ENCODE data around the gene TSPYL1. TPM values are rescaled to one million over a fixed set of nuclear protein-coding genes. Genes with fewer than 3 reads are reported as not detected.

Gene TSPYL1
- total RNA-seq (2021; ENCODE audit: unreplicated experiment): 70.3 TPM
- polyA plus RNA-seq (2012): 37.3 and 38.5 TPM in 2 replicates
- percentile 97 among the genes with signal in this experiment for Bru-seq, nascent RNA
- percentile 100 among the genes with signal in this experiment for BruChase-seq, experiment 1, labeled RNA remaining after a 6-hour chase
- BruChase-seq, experiment 2, labeled RNA remaining after a 2-hour chase: percentile 100 among the genes with signal in this experiment
- long read RNA-seq, transcript TSPYL1-201 (1 exons, 3,326 nt): major isoform, 160 of 165 reads
- long read RNA-seq, partial matches to known transcripts: 0 of 165 reads
- long read RNA-seq, other reads (novel, unspliced or antisense): 5 of 165 reads

DNA sequence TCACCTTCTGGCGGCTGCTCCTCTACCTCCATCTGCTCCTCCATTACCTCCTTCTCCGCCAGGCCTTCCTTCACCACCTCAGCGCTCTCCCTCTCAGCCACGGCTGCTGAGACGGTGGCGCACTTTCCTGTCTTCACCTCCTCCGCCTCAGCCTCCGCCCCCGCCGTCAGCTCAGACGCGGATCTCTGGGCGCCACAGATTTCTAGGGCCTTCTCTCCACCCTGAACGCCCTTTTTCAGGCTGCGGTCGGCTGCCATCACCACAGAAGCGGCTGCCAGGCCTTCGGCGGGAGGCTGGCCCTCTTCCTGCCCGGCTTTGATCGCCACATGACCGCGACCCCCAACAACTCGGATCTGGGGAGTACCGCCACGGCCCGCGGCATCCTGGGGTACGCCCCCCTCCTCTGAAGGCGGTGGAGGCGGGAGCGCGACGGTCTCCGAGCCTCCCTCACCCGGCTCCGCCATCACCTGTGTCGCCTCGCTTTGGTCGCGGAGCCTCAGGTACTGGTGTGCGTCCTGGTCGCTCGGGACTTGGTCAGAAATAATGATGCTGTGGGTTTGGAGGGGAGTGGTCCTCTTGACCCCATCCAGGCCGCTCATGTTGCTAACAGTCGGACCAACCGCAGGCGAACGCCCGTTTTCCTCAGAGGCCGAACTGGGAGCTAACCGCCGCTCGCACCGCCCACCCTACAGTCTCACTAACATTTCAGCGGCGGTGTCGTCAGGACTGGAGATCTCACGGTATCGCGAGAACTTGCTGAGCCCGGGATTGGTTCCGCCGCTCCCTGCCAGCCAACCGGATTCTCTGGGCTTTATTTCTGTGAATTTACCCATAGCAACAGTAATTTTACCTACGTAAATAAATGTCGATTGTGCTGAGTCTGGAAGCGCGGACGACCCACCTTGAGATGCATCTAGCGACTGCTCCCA lies at the start of gene TSPYL1:
Gene TSPYL1 (minus strand): TSS at position 699 of the 929 bp plus-strand sequence. CDS start 100 bp downstream, at position 599.
- no peaks in the 10 kb centered on the region for H4K20me1 ChIP-seq (ENCODE audit: insufficient read depth)
- peak within 1 kb of the TSS; percentile 88 for H3K4me2 ChIP-seq (ENCODE audit: low read length)
- peak within 1 kb of the TSS; percentile 92 to 95 for H3K4me3 ChIP-seq (replicated peaks in 1 of 2; ENCODE audit: low read depth in 1 of 2, low read length in 2 of 2)
- ATAC-seq (peak; percentile 98), DNase-seq (ENCODE audit: low read depth, low spot score) (peak; percentile 92)
- no peaks in the 10 kb centered on the region for H3K9me2 ChIP-seq (ENCODE audit: insufficient read depth)
- peaks cover 45% of the 10 kb centered on the region for H3K79me2 ChIP-seq (ENCODE audit: insufficient read depth, low read length)
- CTCF ChIA-PET: interaction anchor here (1.0 to 1.8 kb wide), 3 partner anchors 8 to 284 kb away, joined by 3 to 12 read pairs (median 3); no protein-coding TSS in a partner anchor
- peaks cover 0 to 12% of the 10 kb centered on the region in 2 experiments; a peak in 2 of 4 replicates for H3K36me3 ChIP-seq (ENCODE audit: control insufficient read depth in 1 of 2, insufficient read depth in 2 of 2, low read length in 2 of 2)
- TSS peak; percentile 67 for BruUV-seq (replicated peaks)
- peak within 1 kb of the TSS; percentile 93 for H3K9ac ChIP-seq (ENCODE audit: low read length)
- intact Hi-C loops (cut with micrococcal nuclease): no loop called here
- RAD21 ChIA-PET (ENCODE audit: low non-redundant PET in 1 of 2, low total read pairs in 2 of 2, uncharacterized antibody in 2 of 2, unreplicated experiment in 2 of 2): interaction anchor here in 1 of 2 experiments (0.6 kb wide), 1 partner anchor 63 kb away, joined by 3 read pairs; no protein-coding TSS in a partner anchor
- no peaks in the 10 kb centered on the region for H3K9me3 ChIP-seq (ENCODE audit: control insufficient read depth in 1 of 2, insufficient read depth in 1 of 2, low read depth in 1 of 2, low read length in 2 of 2)
- H2AFZ ChIP-seq (ENCODE audit: low read depth, low read length, poor library complexity, severe bottlenecking): peak within 1 kb of the TSS; percentile 87
- H3K27ac ChIP-seq (ENCODE audit: low read depth, low read length): peak within 1 kb of the TSS; percentile 85
- POLR2A ChIA-PET: interaction anchor here (0.7 to 1.5 kb wide), 4 partner anchors 8 to 292 kb away, joined by 3 to 4 read pairs (median 3); partner anchors contain the start of genes RWDD1 and TSPYL4
- peaks cover 6 to 17% of the 10 kb centered on the region in 2 experiments for H3K4me1 ChIP-seq (ENCODE audit: control insufficient read depth in 1 of 2, insufficient read depth in 2 of 2, low read length in 2 of 2)
- H3K27me3 ChIP-seq (ENCODE audit: insufficient read depth, low read length): no peaks in the 10 kb centered on the region
- TF ChIP-seq POLR2A (IDR thresholded peaks at IDR 0.05; ENCODE audit: borderline replicate concordance, extremely low read depth, insufficient read depth, insufficient read length): peak; percentile 27
- TF ChIP-seq ZNF274 (IDR thresholded peaks at IDR 0.05; ENCODE audit: low read depth, low read length): no peak
- peak; percentile 67 for TF ChIP-seq EGR1 (IDR thresholded peaks at IDR 0.05; ENCODE audit: low read depth)
- TF ChIP-seq SP1 (IDR thresholded peaks at IDR 0.05; ENCODE audit: low read depth): peak; percentile 74
- TF ChIP-seq, protein P1, sequence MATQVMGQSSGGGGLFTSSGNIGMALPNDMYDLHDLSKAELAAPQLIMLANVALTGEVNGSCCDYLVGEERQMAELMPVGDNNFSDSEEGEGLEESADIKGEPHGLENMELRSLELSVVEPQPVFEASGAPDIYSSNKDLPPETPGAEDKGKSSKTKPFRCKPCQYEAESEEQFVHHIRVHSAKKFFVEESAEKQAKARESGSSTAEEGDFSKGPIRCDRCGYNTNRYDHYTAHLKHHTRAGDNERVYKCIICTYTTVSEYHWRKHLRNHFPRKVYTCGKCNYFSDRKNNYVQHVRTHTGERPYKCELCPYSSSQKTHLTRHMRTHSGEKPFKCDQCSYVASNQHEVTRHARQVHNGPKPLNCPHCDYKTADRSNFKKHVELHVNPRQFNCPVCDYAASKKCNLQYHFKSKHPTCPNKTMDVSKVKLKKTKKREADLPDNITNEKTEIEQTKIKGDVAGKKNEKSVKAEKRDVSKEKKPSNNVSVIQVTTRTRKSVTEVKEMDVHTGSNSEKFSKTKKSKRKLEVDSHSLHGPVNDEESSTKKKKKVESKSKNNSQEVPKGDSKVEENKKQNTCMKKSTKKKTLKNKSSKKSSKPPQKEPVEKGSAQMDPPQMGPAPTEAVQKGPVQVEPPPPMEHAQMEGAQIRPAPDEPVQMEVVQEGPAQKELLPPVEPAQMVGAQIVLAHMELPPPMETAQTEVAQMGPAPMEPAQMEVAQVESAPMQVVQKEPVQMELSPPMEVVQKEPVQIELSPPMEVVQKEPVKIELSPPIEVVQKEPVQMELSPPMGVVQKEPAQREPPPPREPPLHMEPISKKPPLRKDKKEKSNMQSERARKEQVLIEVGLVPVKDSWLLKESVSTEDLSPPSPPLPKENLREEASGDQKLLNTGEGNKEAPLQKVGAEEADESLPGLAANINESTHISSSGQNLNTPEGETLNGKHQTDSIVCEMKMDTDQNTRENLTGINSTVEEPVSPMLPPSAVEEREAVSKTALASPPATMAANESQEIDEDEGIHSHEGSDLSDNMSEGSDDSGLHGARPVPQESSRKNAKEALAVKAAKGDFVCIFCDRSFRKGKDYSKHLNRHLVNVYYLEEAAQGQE (IDR thresholded peaks at IDR 0.05; ENCODE audit: low read depth): no peak
- peak; percentile 98 for TF ChIP-seq POLR2AphosphoS5 (IDR thresholded peaks at IDR 0.05; ENCODE audit: low read depth, low read length)
- TF ChIP-seq JUND (IDR thresholded peaks at IDR 0.05): no peak; the same call in 1 of the 2 replicates
- TF ChIP-seq, protein P2, sequence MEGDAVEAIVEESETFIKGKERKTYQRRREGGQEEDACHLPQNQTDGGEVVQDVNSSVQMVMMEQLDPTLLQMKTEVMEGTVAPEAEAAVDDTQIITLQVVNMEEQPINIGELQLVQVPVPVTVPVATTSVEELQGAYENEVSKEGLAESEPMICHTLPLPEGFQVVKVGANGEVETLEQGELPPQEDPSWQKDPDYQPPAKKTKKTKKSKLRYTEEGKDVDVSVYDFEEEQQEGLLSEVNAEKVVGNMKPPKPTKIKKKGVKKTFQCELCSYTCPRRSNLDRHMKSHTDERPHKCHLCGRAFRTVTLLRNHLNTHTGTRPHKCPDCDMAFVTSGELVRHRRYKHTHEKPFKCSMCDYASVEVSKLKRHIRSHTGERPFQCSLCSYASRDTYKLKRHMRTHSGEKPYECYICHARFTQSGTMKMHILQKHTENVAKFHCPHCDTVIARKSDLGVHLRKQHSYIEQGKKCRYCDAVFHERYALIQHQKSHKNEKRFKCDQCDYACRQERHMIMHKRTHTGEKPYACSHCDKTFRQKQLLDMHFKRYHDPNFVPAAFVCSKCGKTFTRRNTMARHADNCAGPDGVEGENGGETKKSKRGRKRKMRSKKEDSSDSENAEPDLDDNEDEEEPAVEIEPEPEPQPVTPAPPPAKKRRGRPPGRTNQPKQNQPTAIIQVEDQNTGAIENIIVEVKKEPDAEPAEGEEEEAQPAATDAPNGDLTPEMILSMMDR (IDR thresholded peaks at IDR 0.05 in 2 of 3, conservative IDR thresholded peaks at IDR 0.05 in 1 of 3; ENCODE audit: borderline replicate concordance in 1 of 3, insufficient read depth in 1 of 3, low read depth in 2 of 3, low read length in 2 of 3): 0 out of 6 replicates have a peak, but pooled peaks of 1 of the 3 experiments have one; percentile 10
- TF ChIP-seq ELF1 (IDR thresholded peaks at IDR 0.05; ENCODE audit: borderline replicate concordance, low read depth): no peak
- TF ChIP-seq, protein P3, sequence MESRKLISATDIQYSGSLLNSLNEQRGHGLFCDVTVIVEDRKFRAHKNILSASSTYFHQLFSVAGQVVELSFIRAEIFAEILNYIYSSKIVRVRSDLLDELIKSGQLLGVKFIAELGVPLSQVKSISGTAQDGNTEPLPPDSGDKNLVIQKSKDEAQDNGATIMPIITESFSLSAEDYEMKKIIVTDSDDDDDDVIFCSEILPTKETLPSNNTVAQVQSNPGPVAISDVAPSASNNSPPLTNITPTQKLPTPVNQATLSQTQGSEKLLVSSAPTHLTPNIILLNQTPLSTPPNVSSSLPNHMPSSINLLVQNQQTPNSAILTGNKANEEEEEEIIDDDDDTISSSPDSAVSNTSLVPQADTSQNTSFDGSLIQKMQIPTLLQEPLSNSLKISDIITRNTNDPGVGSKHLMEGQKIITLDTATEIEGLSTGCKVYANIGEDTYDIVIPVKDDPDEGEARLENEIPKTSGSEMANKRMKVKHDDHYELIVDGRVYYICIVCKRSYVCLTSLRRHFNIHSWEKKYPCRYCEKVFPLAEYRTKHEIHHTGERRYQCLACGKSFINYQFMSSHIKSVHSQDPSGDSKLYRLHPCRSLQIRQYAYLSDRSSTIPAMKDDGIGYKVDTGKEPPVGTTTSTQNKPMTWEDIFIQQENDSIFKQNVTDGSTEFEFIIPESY (IDR thresholded peaks at IDR 0.05; ENCODE audit: extremely low read depth, insufficient replicate concordance, low read length): peak; percentile 96
- no peak for TF ChIP-seq TCF7L2 (IDR thresholded peaks at IDR 0.05; ENCODE audit: borderline replicate concordance, extremely low read depth, insufficient read depth, insufficient read length)
- TF ChIP-seq FOSL1 (IDR thresholded peaks at IDR 0.05; ENCODE audit: low read depth): no peak
- TF ChIP-seq YY1 (IDR thresholded peaks at IDR 0.05; ENCODE audit: extremely low read depth, insufficient replicate concordance, low read depth, low read length): peak; percentile 2
- no peak for TF ChIP-seq EZH2phosphoT487 (IDR thresholded peaks at IDR 0.05; ENCODE audit: borderline replicate concordance)
- no peak for TF ChIP-seq EZH2 (IDR thresholded peaks at IDR 0.05)
